ENCODE results near the gene SNRPA.
"Not testable (repeated sequence)": the region's sequence is repeated elsewhere in the genome, so short reads cannot be mapped to it uniquely, and the experiment has no call there.

Gene SNRPA

DNA sequence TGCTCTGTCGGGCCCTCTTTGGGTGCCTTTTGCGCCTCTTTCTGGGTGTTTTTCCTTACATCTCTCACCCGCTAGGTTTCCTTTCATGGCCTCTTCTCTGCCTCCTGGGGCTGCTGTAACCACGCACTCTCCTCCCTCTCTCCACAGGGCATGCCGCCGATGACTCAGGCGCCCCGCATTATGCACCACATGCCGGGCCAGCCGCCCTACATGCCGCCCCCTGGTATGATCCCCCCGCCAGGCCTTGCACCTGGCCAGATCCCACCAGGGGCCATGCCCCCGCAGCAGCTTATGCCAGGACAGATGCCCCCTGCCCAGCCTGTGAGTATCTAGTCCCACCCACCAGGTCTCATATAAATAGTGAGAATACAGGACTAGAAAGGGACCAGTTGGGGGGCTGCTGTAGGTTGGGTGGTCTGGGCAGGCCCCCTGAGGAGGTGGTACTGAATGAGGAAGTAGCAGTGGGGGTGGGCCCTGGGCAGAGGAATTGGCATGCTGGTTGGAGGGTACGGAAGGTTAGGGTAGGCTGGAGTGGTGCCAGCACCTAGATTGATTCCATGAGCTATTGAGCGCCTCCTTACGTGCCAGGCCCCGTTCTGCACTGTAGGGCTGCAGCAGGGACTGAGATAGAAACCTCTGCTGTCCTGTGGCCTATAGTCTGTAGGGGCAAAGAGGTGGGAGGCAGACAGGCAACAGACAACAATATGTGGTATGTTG lies 11.9 kb downstream of the SNRPA start:
- no peak overlapping the region for H3K4me3 Mint-ChIP-seq
- H3K9me3 Mint-ChIP-seq, result no peaks in the 10 kb centered on the region
- TF ChIP-seq, protein P1, sequence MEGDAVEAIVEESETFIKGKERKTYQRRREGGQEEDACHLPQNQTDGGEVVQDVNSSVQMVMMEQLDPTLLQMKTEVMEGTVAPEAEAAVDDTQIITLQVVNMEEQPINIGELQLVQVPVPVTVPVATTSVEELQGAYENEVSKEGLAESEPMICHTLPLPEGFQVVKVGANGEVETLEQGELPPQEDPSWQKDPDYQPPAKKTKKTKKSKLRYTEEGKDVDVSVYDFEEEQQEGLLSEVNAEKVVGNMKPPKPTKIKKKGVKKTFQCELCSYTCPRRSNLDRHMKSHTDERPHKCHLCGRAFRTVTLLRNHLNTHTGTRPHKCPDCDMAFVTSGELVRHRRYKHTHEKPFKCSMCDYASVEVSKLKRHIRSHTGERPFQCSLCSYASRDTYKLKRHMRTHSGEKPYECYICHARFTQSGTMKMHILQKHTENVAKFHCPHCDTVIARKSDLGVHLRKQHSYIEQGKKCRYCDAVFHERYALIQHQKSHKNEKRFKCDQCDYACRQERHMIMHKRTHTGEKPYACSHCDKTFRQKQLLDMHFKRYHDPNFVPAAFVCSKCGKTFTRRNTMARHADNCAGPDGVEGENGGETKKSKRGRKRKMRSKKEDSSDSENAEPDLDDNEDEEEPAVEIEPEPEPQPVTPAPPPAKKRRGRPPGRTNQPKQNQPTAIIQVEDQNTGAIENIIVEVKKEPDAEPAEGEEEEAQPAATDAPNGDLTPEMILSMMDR (IDR thresholded peaks at IDR 0.05; ENCODE audit: unreplicated experiment in 3 of 3), result no peak
- peaks cover 75% of the 10 kb centered on the region for H3K36me3 Mint-ChIP-seq (ENCODE audit: low read depth)
- H3K27me3 Mint-ChIP-seq (ENCODE audit: low read depth), result no peaks in the 10 kb centered on the region
- no peaks in the 10 kb centered on the region for H3K4me1 Mint-ChIP-seq
- no peak overlapping the region for H3K27ac Mint-ChIP-seq

- peaks cover 70% of the 10 kb centered on the region for H3K36me3 Mint-ChIP-seq (ENCODE audit: low read depth)
- H3K27ac Mint-ChIP-seq, result no peak overlapping the region
- no peaks in the 10 kb centered on the region for H3K9me3 Mint-ChIP-seq
- no peak overlapping the region for H3K4me3 Mint-ChIP-seq
- no peaks in the 10 kb centered on the region for H3K4me1 Mint-ChIP-seq
- H3K27me3 Mint-ChIP-seq (ENCODE audit: low read depth), result no peaks in the 10 kb centered on the region
- TF ChIP-seq, protein P1 (IDR thresholded peaks at IDR 0.05; ENCODE audit: unreplicated experiment in 3 of 3), result no peak
Observed at GRCh38 chr19:40763526-40763925, 12.5 kb downstream of the SNRPA start.

DNA sequence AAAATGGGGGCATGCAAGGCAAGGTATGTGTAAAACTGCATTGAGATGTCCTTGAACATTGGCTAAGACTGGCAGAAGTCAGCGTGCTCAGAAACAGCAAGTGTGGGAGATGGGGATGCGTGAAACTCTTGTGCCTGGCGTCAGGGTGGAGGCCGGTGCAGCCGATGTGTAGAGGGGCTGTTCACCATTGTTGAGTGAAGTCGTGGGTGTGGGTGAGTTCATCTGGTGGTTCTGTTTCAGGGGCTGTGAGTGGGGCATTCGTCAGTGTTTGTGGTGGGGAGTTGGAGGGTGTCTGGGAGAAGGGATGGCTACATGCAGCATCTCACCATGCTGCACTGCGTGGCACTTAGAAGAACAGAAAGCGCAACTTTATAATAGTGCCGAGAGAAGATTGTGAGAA lies 13.0 kb downstream of the SNRPA start:
- Mint-ChIP-seq H3K27ac (no peak overlapping the region), H3K9me3 (no peaks in the 10 kb centered on the region), H3K27me3 (ENCODE audit: low read depth) (no peaks in the 10 kb centered on the region), H3K36me3 (ENCODE audit: low read depth) (peaks cover 69% of the 10 kb centered on the region), H3K4me1 (no peaks in the 10 kb centered on the region), H3K4me3 (no peak overlapping the region)
- TF ChIP-seq, protein P1 (IDR thresholded peaks at IDR 0.05; ENCODE audit: unreplicated experiment in 3 of 3), result no peak

GRCh38 chr19:40766385-40766784 lies 15.4 kb downstream of the SNRPA start:
- H3K4me3 Mint-ChIP-seq; H3K27me3 Mint-ChIP-seq (ENCODE audit: low read depth); H3K4me1 Mint-ChIP-seq; H3K9me3 Mint-ChIP-seq; H3K27ac Mint-ChIP-seq: not testable (repeated sequence)
- H3K36me3 Mint-ChIP-seq (ENCODE audit: low read depth), result peaks cover 55% of the 10 kb centered on the region

GRCh38 chr19:40768869-40769268 lies 17.9 kb downstream of the SNRPA start:
- H3K27ac Mint-ChIP-seq, result no peak overlapping the region
- H3K4me3 Mint-ChIP-seq, result no peak overlapping the region
- TF ChIP-seq, protein P1 (IDR thresholded peaks at IDR 0.05; ENCODE audit: unreplicated experiment in 3 of 3), result no peak
- no peaks in the 10 kb centered on the region for H3K4me1 Mint-ChIP-seq
- H3K36me3 Mint-ChIP-seq (ENCODE audit: low read depth), result peaks cover 34% of the 10 kb centered on the region
- H3K9me3 Mint-ChIP-seq, result no peaks in the 10 kb centered on the region
- no peaks in the 10 kb centered on the region for H3K27me3 Mint-ChIP-seq (ENCODE audit: low read depth)

- peak overlapping the region in 1 of 3 experiments; percentile 1 for H3K27ac Mint-ChIP-seq
- not testable (repeated sequence) for H3K4me1 Mint-ChIP-seq; H3K4me3 Mint-ChIP-seq; H3K27me3 Mint-ChIP-seq (ENCODE audit: low read depth); H3K9me3 Mint-ChIP-seq
- peaks cover 12% of the 10 kb centered on the region for H3K36me3 Mint-ChIP-seq (ENCODE audit: low read depth)
Observed at GRCh38 chr19:40771101-40771862, 20.3 kb downstream of the SNRPA start.
